Choroid plexus epithelial cell (primary cell): ENCODE data around the gene PEX7.
"Not testable (repeated sequence)": the region's sequence is repeated elsewhere in the genome, so short reads cannot be mapped to it uniquely, and the experiment has no call there.

Source experiments
- DNase-seq: peaks from one replicate; pipeline ENCODE4 v3.0.0-alpha.2; 2010; ENCODE audit warnings: low read depth
- H3K4me3 ChIP-seq: 2 replicates; pipeline ENCODE4 v1.5.1; 2011; ENCODE audit warnings: low read depth, mild to moderate bottlenecking, control low read depth, low read length, moderate library complexity
- TF ChIP-seq, protein P1 (sequence below): conservative IDR thresholded peaks from 2 replicates; pipeline ENCODE4 v1.5.1; 2011; ENCODE audit warnings: low read depth, mild to moderate bottlenecking, control low read depth, inconsistent platforms, low read length, moderate library complexity

PEX7 gene

GRCh38 chr6:136784910-136785746, 37.3 kb upstream of the PEX7 start:
- H3K4me3 ChIP-seq: no peak overlapping the region
- TF ChIP-seq, protein P1, sequence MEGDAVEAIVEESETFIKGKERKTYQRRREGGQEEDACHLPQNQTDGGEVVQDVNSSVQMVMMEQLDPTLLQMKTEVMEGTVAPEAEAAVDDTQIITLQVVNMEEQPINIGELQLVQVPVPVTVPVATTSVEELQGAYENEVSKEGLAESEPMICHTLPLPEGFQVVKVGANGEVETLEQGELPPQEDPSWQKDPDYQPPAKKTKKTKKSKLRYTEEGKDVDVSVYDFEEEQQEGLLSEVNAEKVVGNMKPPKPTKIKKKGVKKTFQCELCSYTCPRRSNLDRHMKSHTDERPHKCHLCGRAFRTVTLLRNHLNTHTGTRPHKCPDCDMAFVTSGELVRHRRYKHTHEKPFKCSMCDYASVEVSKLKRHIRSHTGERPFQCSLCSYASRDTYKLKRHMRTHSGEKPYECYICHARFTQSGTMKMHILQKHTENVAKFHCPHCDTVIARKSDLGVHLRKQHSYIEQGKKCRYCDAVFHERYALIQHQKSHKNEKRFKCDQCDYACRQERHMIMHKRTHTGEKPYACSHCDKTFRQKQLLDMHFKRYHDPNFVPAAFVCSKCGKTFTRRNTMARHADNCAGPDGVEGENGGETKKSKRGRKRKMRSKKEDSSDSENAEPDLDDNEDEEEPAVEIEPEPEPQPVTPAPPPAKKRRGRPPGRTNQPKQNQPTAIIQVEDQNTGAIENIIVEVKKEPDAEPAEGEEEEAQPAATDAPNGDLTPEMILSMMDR: no peak
- peak; percentile 63 for DNase-seq

DNA sequence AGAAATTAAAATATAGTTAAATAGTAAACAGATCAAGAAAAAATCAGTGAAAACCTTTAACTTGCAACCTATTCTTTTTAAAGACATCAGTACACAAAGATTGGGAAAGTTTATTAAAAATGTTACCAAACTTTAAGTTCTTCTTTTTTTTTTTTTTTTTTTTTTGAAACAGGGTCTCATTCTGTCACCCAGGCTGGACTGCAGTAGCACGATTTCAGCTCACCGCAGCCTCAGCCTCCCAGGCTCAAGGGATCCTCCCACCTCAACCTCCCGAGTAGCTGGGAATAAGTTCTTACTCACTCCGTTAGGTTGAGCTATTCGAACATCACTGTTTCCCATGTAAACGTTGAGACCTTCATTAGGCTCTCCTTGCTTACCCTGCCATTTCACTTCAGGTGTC, 35.7 kb upstream of the PEX7 start:
- no peak for DNase-seq
- no peak overlapping the region for H3K4me3 ChIP-seq
- TF ChIP-seq, protein P1: no peak

GRCh38 chr6:136787726-136788068, 34.7 kb upstream of the PEX7 start:
- TF ChIP-seq, protein P1: no peak
- DNase-seq: no peak
- peak overlapping the region; percentile 13 for H3K4me3 ChIP-seq

- DNase-seq: peak; percentile 93
- TF ChIP-seq, protein P1: no peak
- H3K4me3 ChIP-seq: peak overlapping the region; percentile 4
Observed at GRCh38 chr6:136788069-136788902, 34.1 kb upstream of the PEX7 start.

GRCh38 chr6:136789440-136789839, 33.0 kb upstream of the PEX7 start:
- peak overlapping the region; percentile 2 for H3K4me3 ChIP-seq
- DNase-seq: not testable (repeated sequence)

GRCh38 chr6:136790411-136791295, 31.7 kb upstream of the PEX7 start:
- DNase-seq: peak; percentile 58
- TF ChIP-seq, protein P1: no peak
- peak overlapping the region; percentile 95 for H3K4me3 ChIP-seq
